ENCODE measurements around the gene TWIST2.

Gene TWIST2

GRCh38 chr2:238838786-238839327, 9.0 kb upstream of the TWIST2 start:
- no peak for DNase-seq (ENCODE audit: low read depth)

- no peak for DNase-seq (ENCODE audit: low read depth)
These were observed 8.5 kb upstream of the TWIST2 start for GRCh38 chr2:238839428-238839827.

GRCh38 chr2:238841542-238842164, 6.2 kb upstream of the TWIST2 start:
- no peak for DNase-seq (ENCODE audit: low read depth)

GRCh38 chr2:238843476-238843875, 4.4 kb upstream of the TWIST2 start:
- DNase-seq (ENCODE audit: low read depth) = no peak

- no peak for DNase-seq (ENCODE audit: low read depth)
These were observed 2.1 kb upstream of the TWIST2 start for GRCh38 chr2:238845583-238846377.

GRCh38 chr2:238846378-238846627, 1.6 kb upstream of the TWIST2 start:
- no peak for DNase-seq (ENCODE audit: low read depth)

- DNase-seq (ENCODE audit: low read depth) = no peak
These were observed 1.1 kb upstream of the TWIST2 start for GRCh38 chr2:238846628-238847418.

- no peak for DNase-seq (ENCODE audit: low read depth)
These were observed 475 bp upstream of the TWIST2 start for GRCh38 chr2:238847419-238847801.

- DNase-seq (ENCODE audit: low read depth) = no peak
These were observed 748 bp downstream of the TWIST2 start for GRCh38 chr2:238848691-238848975.

GRCh38 chr2:238848976-238849853, 1.3 kb downstream of the TWIST2 start:
- DNase-seq (ENCODE audit: low read depth) = no peak

GRCh38 chr2:238850091-238850490, 2.2 kb downstream of the TWIST2 start:
- no peak for DNase-seq (ENCODE audit: low read depth)

GRCh38 chr2:238851026-238851425, 3.1 kb downstream of the TWIST2 start:
- DNase-seq (ENCODE audit: low read depth) = no peak

- DNase-seq (ENCODE audit: low read depth) = no peak
These were observed 3.9 kb downstream of the TWIST2 start for GRCh38 chr2:238851761-238852160.

GRCh38 chr2:238852206-238852869, 4.5 kb downstream of the TWIST2 start:
- no peak for DNase-seq (ENCODE audit: low read depth)

- DNase-seq (ENCODE audit: low read depth) = no peak
These were observed 5.3 kb downstream of the TWIST2 start for GRCh38 chr2:238853218-238853617.

- no peak for DNase-seq (ENCODE audit: low read depth)
These were observed 5.8 kb downstream of the TWIST2 start for GRCh38 chr2:238853721-238854120.

GRCh38 chr2:238854246-238854645, 6.4 kb downstream of the TWIST2 start:
- DNase-seq (ENCODE audit: low read depth) = no peak

GRCh38 chr2:238854699-238855229, 6.9 kb downstream of the TWIST2 start:
- DNase-seq (ENCODE audit: low read depth) = no peak

GRCh38 chr2:238855299-238855698, 7.4 kb downstream of the TWIST2 start:
- DNase-seq (ENCODE audit: low read depth) = no peak

GRCh38 chr2:238855891-238856580, 8.2 kb downstream of the TWIST2 start:
- no peak for DNase-seq (ENCODE audit: low read depth)
